ENCODE results near the gene RIBC2. TPM values are rescaled to one million over a fixed set of nuclear protein-coding genes. Genes with fewer than 3 reads are reported as not detected.

RIBC2 gene
- total and polyA plus RNA-seq, 2 of the 13 experiments (the other 11 are each of a cell fraction or from before 2014, with no cell fraction given): 0.55 TPM; not detected in 1

- TF ChIP-seq ZNF710 (CRISPR knock-in tag; IDR thresholded peaks at IDR 0.05; ENCODE audit: borderline replicate concordance) (0 out of 2 replicates have a peak, but pooled peaks have one; percentile 42), PCBP1 (IDR thresholded peaks at IDR 0.05; ENCODE audit: borderline replicate concordance, low read depth, low read length) (no peak), AGO1 (IDR thresholded peaks at IDR 0.05; ENCODE audit: low read depth, low read length, poor library complexity, severe bottlenecking) (no peak), ARHGAP35 (CRISPR knock-in tag; IDR thresholded peaks at IDR 0.05; ENCODE audit: borderline replicate concordance) (no peak), MAFG (CRISPR knock-in tag; IDR thresholded peaks at IDR 0.05) (no peak), SMAD9 (CRISPR knock-in tag; IDR thresholded peaks at IDR 0.05) (no peak), SMYD3 (CRISPR knock-in tag; IDR thresholded peaks at IDR 0.05) (no peak), SAP130 (CRISPR knock-in tag; IDR thresholded peaks at IDR 0.05; ENCODE audit: low read depth) (peak; percentile 78), BCLAF1 (IDR thresholded peaks at IDR 0.05) (no peak), STAG1 (CRISPR knock-in tag; IDR thresholded peaks at IDR 0.05) (no peak), HOXA3 (CRISPR knock-in tag; IDR thresholded peaks at IDR 0.05) (peak; percentile 69; the same call in 1 of the 2 replicates), ZBTB7B (CRISPR knock-in tag; IDR thresholded peaks at IDR 0.05) (no peak), ZNF766 (CRISPR knock-in tag; IDR thresholded peaks at IDR 0.05; ENCODE audit: borderline replicate concordance) (peak; percentile 67; the same call in 1 of the 2 replicates), HIVEP1 (CRISPR knock-in tag; IDR thresholded peaks at IDR 0.05) (no peak), ATF4 (CRISPR knock-in tag; IDR thresholded peaks at IDR 0.05) (no peak), ZNF143 (CRISPR knock-in tag; IDR thresholded peaks at IDR 0.05) (no peak), ZNF713 (CRISPR knock-in tag; IDR thresholded peaks at IDR 0.05) (no peak), SP2 (CRISPR knock-in tag; IDR thresholded peaks at IDR 0.05) (no peak), ZSCAN5A (CRISPR knock-in tag; IDR thresholded peaks at IDR 0.05; ENCODE audit: borderline replicate concordance) (no peak), MBD4 (IDR thresholded peaks at IDR 0.05; ENCODE audit: borderline replicate concordance, low read length) (no peak), ZNF777 (CRISPR knock-in tag; IDR thresholded peaks at IDR 0.05) (peak; percentile 75; the same call in 1 of the 2 replicates), ZNF792 (CRISPR knock-in tag; IDR thresholded peaks at IDR 0.05) (0 out of 2 replicates have a peak, but pooled peaks have one; percentile 18), EHMT2 (IDR thresholded peaks at IDR 0.05; ENCODE audit: borderline replicate concordance, low read depth, low read length) (no peak)
These were observed at the start of gene RIBC2, which contains the start of gene SMC1B (continued) for GRCh38 chr22:45413368-45414211.

Measured in HepG2 (cell line).